Parathyroid adenoma (tissue), 2 donors: ENCODE data around the gene TMEM139.
A peak's percentile ranks its signal among the peaks of the same experiment; 100 is the strongest.

Experiments used
- H2AFZ ChIP-seq: fragments of 300-600 bp; sonication (generic); one replicate; pipeline ENCODE4 v1.7.0; 2017; ENCODE audit warnings: antibody characterized with exemption, mild to moderate bottlenecking
- H3K27ac ChIP-seq: fragments of 300-600 bp; sonication (generic); one replicate; pipeline ENCODE4 v1.7.0; 2017
- H3K27me3 ChIP-seq: fragments of 300-600 bp; sonication (generic); one replicate; pipeline ENCODE4 v1.7.0; 2017; ENCODE audit warnings: low read length; ENCODE audit not compliant: control insufficient read depth, insufficient read depth
- H3K36me3 ChIP-seq: fragments of 300-600 bp; sonication (generic); one replicate; pipeline ENCODE4 v1.7.0; 2017; ENCODE audit warnings: low read length; ENCODE audit not compliant: control insufficient read depth, insufficient read depth
- H3K4me1 ChIP-seq: fragments of 300-600 bp; sonication (generic); one replicate; pipeline ENCODE4 v1.7.0; 2017; ENCODE audit warnings: control low read depth
- H3K4me2 ChIP-seq: fragments of 300-600 bp; sonication (generic); one replicate; pipeline ENCODE4 v1.7.0; 2017; ENCODE audit warnings: low read length
- H3K4me3 ChIP-seq: fragments of 300-600 bp; sonication (generic); one replicate; pipeline ENCODE4 v1.7.0; 2017; ENCODE audit warnings: low read depth, low read length
- H3K79me2 ChIP-seq: fragments of 300-600 bp; sonication (generic); one replicate; pipeline ENCODE4 v1.7.0; 2017; ENCODE audit warnings: control low read depth
- H3K9ac ChIP-seq: fragments of 300-600 bp; sonication (generic); one replicate; pipeline ENCODE4 v1.7.0; 2017; ENCODE audit warnings: mild to moderate bottlenecking
- H3K9me3 ChIP-seq: fragments of 300-600 bp; sonication (generic); one replicate; pipeline ENCODE4 v1.7.0; 2017; ENCODE audit warnings: low read length; ENCODE audit not compliant: control insufficient read depth
- CTCF ChIP-seq: fragments of 300-600 bp; sonication (generic); IDR thresholded peaks from one replicate; pipeline ENCODE4 v1.7.0; 2017; ENCODE audit warnings: antibody characterized with exemption, mild to moderate bottlenecking
- donor health status: primary hyperparathyroidism.

Gene TMEM139

GRCh38 chr7:143304938-143305337 is 20.2 kb downstream of the TMEM139 start:
- Histone ChIP-seq H3K36me3 (no peaks in the 10 kb centered on the region), H3K27me3 (no peaks in the 10 kb centered on the region), H3K9ac (no peak overlapping the region), H3K27ac (no peak overlapping the region), H3K79me2 (no peaks in the 10 kb centered on the region), H3K4me3 (no peak overlapping the region), H3K9me3 (no peaks in the 10 kb centered on the region), H3K4me1 (no peaks in the 10 kb centered on the region), H2AFZ (no peak overlapping the region), H3K4me2 (no peak overlapping the region)
- TF ChIP-seq CTCF: no peak

- no peaks in the 10 kb centered on the region for H3K4me1 ChIP-seq
- H3K27me3 ChIP-seq: no peaks in the 10 kb centered on the region
- H3K9me3 ChIP-seq: no peaks in the 10 kb centered on the region
- no peak overlapping the region for H3K4me2 ChIP-seq
- no peak overlapping the region for H3K4me3 ChIP-seq
- no peak overlapping the region for H2AFZ ChIP-seq
- no peaks in the 10 kb centered on the region for H3K79me2 ChIP-seq
- TF ChIP-seq CTCF: peak; percentile 79
- no peak overlapping the region for H3K9ac ChIP-seq
- H3K27ac ChIP-seq: no peak overlapping the region
- no peaks in the 10 kb centered on the region for H3K36me3 ChIP-seq
Measured at GRCh38 chr7:143305423-143306070, 20.8 kb downstream of the TMEM139 start.

- TF ChIP-seq CTCF: no peak
- Histone ChIP-seq H3K9me3 (no peaks in the 10 kb centered on the region), H3K27me3 (no peaks in the 10 kb centered on the region)
Measured at GRCh38 chr7:143308632-143309031, 23.9 kb downstream of the TMEM139 start.

GRCh38 chr7:143314127-143314526 is 29.4 kb downstream of the TMEM139 start:
- Histone ChIP-seq H3K9me3 (no peaks in the 10 kb centered on the region), H2AFZ (no peak overlapping the region), H3K27me3 (no peaks in the 10 kb centered on the region), H3K4me1 (peaks cover 6% of the 10 kb centered on the region), H3K36me3 (no peaks in the 10 kb centered on the region), H3K27ac (no peak overlapping the region), H3K79me2 (no peaks in the 10 kb centered on the region), H3K4me2 (no peak overlapping the region), H3K9ac (no peak overlapping the region), H3K4me3 (no peak overlapping the region)
- no peak for TF ChIP-seq CTCF

More at GRCh38 chr7:143308632-143309031, 23.9 kb downstream of the TMEM139 start:
- no peak overlapping the region for H3K9ac ChIP-seq
- no peaks in the 10 kb centered on the region for H3K36me3 ChIP-seq
- H2AFZ ChIP-seq: no peak overlapping the region
- H3K4me3 ChIP-seq: no peak overlapping the region
- H3K27ac ChIP-seq: no peak overlapping the region
- no peak overlapping the region for H3K4me2 ChIP-seq
- no peaks in the 10 kb centered on the region for H3K4me1 ChIP-seq
- H3K79me2 ChIP-seq: no peaks in the 10 kb centered on the region

GRCh38 chr7:143315776-143316175 is 31.0 kb downstream of the TMEM139 start, which contains the start of gene CLCN1:
Gene CLCN1, plus strand, starts transcription at chr7:143316111. Its CDS starts 102 bp downstream, at chr7:143316213.
- H3K4me2 ChIP-seq: no peak within 1 kb of the TSS
- TF ChIP-seq CTCF: no peak

More at GRCh38 chr7:143315776-143316175, 31.0 kb downstream of the TMEM139 start, which contains the start of gene CLCN1:
- no peaks in the 10 kb centered on the region for H3K79me2 ChIP-seq
- peaks cover 6% of the 10 kb centered on the region for H3K4me1 ChIP-seq
- H3K27ac ChIP-seq: no peak within 1 kb of the TSS
- no peak within 1 kb of the TSS for H3K4me3 ChIP-seq
- H3K9ac ChIP-seq: no peak within 1 kb of the TSS
- no peak within 1 kb of the TSS for H2AFZ ChIP-seq
- no peaks in the 10 kb centered on the region for H3K9me3 ChIP-seq
- no peaks in the 10 kb centered on the region for H3K36me3 ChIP-seq
- H3K27me3 ChIP-seq: no peaks in the 10 kb centered on the region
